ENCODE data around the gene ENAH.
"Not testable (repeated sequence)": the region's sequence is repeated elsewhere in the genome, so short reads cannot be mapped to it uniquely, and the experiment has no call there.

ENAH gene

GRCh38 chr1:225699336-225699735 is 46.4 kb upstream of the ENAH start:
- TF ChIP-seq EZH2phosphoT487 (IDR thresholded peaks at IDR 0.05; ENCODE audit: low read length) (no peak), EZH2 (optimal IDR thresholded peaks at IDR 0.05; ENCODE audit: low read depth, low read length) (no peak), CTCF (IDR thresholded peaks at IDR 0.05; ENCODE audit: low read length) (no peak)
- no peaks in the 10 kb centered on the region for H4K20me1 ChIP-seq (ENCODE audit: insufficient read depth, low read length)
- H3K9ac ChIP-seq (ENCODE audit: low read length) = no peak overlapping the region
- H3K27me3 ChIP-seq (replicated peaks; ENCODE audit: insufficient read depth, low read length) = no peaks in the 10 kb centered on the region
- H3F3A ChIP-seq (ENCODE audit: insufficient read depth, low read length) = no peaks in the 10 kb centered on the region
- H3K9me2 ChIP-seq (replicated peaks; ENCODE audit: insufficient read depth, low read length) = no peaks in the 10 kb centered on the region
- H3K4me1 ChIP-seq (ENCODE audit: low read length) = no peaks in the 10 kb centered on the region
- H3K27ac ChIP-seq (ENCODE audit: low read length) = no peak overlapping the region
- H3K36me3 ChIP-seq (replicated peaks; ENCODE audit: insufficient read depth, low read length) = no peaks in the 10 kb centered on the region
- no peak for DNase-seq
- no peaks in the 10 kb centered on the region for H3K79me2 ChIP-seq (ENCODE audit: low read length)
- no peak overlapping the region for H3K4me3 ChIP-seq (ENCODE audit: low read length)
- no peak overlapping the region for H2AFZ ChIP-seq (ENCODE audit: low read length)
- no peak overlapping the region for H3K4me2 ChIP-seq (ENCODE audit: low read depth, low read length)
- H3K9me3 ChIP-seq (replicated peaks; ENCODE audit: insufficient read depth, low read length) = no peaks in the 10 kb centered on the region

GRCh38 chr1:225698194-225698593 is 45.3 kb upstream of the ENAH start:
- H4K20me1 ChIP-seq (ENCODE audit: insufficient read depth, low read length); H3K4me2 ChIP-seq (ENCODE audit: low read depth, low read length); H3K9ac ChIP-seq (ENCODE audit: low read length); H3K9me2 ChIP-seq (replicated peaks; ENCODE audit: insufficient read depth, low read length); H3F3A ChIP-seq (ENCODE audit: insufficient read depth, low read length); H3K4me1 ChIP-seq (ENCODE audit: low read length); H2AFZ ChIP-seq (ENCODE audit: low read length); H3K36me3 ChIP-seq (replicated peaks; ENCODE audit: insufficient read depth, low read length); H3K27me3 ChIP-seq (replicated peaks; ENCODE audit: insufficient read depth, low read length); H3K27ac ChIP-seq (ENCODE audit: low read length); DNase-seq; H3K9me3 ChIP-seq (replicated peaks; ENCODE audit: insufficient read depth, low read length); H3K79me2 ChIP-seq (ENCODE audit: low read length); H3K4me3 ChIP-seq (ENCODE audit: low read length): not testable (repeated sequence)

- Histone ChIP-seq H3K9ac (ENCODE audit: low read length) (no peak overlapping the region), H4K20me1 (ENCODE audit: insufficient read depth, low read length) (no peaks in the 10 kb centered on the region), H3K4me1 (ENCODE audit: low read length) (no peaks in the 10 kb centered on the region), H3F3A (ENCODE audit: insufficient read depth, low read length) (no peaks in the 10 kb centered on the region), H3K27me3 (replicated peaks; ENCODE audit: insufficient read depth, low read length) (no peaks in the 10 kb centered on the region), H3K4me2 (ENCODE audit: low read depth, low read length) (no peak overlapping the region), H3K9me3 (replicated peaks; ENCODE audit: insufficient read depth, low read length) (no peaks in the 10 kb centered on the region), H3K36me3 (replicated peaks; ENCODE audit: insufficient read depth, low read length) (no peaks in the 10 kb centered on the region), H2AFZ (ENCODE audit: low read length) (no peak overlapping the region), H3K9me2 (replicated peaks; ENCODE audit: insufficient read depth, low read length) (no peaks in the 10 kb centered on the region), H3K79me2 (ENCODE audit: low read length) (no peaks in the 10 kb centered on the region), H3K4me3 (ENCODE audit: low read length) (no peak overlapping the region), H3K27ac (ENCODE audit: low read length) (no peak overlapping the region)
- DNase-seq = no peak
- TF ChIP-seq EZH2 (optimal IDR thresholded peaks at IDR 0.05; ENCODE audit: low read depth, low read length) (no peak), EZH2phosphoT487 (IDR thresholded peaks at IDR 0.05; ENCODE audit: low read length) (no peak), CTCF (IDR thresholded peaks at IDR 0.05; ENCODE audit: low read length) (no peak)
Measured at GRCh38 chr1:225697428-225697827, 44.5 kb upstream of the ENAH start.

GRCh38 chr1:225695578-225696337 is 42.8 kb upstream of the ENAH start:
- H4K20me1 ChIP-seq (ENCODE audit: insufficient read depth, low read length) = no peaks in the 10 kb centered on the region
- H3K36me3 ChIP-seq (replicated peaks; ENCODE audit: insufficient read depth, low read length) = no peaks in the 10 kb centered on the region
- H3K79me2 ChIP-seq (ENCODE audit: low read length) = no peaks in the 10 kb centered on the region
- no peaks in the 10 kb centered on the region for H3K9me2 ChIP-seq (replicated peaks; ENCODE audit: insufficient read depth, low read length)
- no peaks in the 10 kb centered on the region for H3F3A ChIP-seq (ENCODE audit: insufficient read depth, low read length)
- no peak for DNase-seq
- H3K4me1 ChIP-seq (ENCODE audit: low read length) = no peaks in the 10 kb centered on the region
- H3K4me3 ChIP-seq (ENCODE audit: low read length) = no peak overlapping the region
- no peak overlapping the region for H2AFZ ChIP-seq (ENCODE audit: low read length)
- no peak overlapping the region for H3K27ac ChIP-seq (ENCODE audit: low read length)
- H3K9me3 ChIP-seq (replicated peaks; ENCODE audit: insufficient read depth, low read length) = no peaks in the 10 kb centered on the region
- no peak for TF ChIP-seq CTCF (IDR thresholded peaks at IDR 0.05; ENCODE audit: low read length)
- no peak for TF ChIP-seq EZH2phosphoT487 (IDR thresholded peaks at IDR 0.05; ENCODE audit: low read length)
- H3K9ac ChIP-seq (ENCODE audit: low read length) = no peak overlapping the region
- no peaks in the 10 kb centered on the region for H3K27me3 ChIP-seq (replicated peaks; ENCODE audit: insufficient read depth, low read length)
- H3K4me2 ChIP-seq (ENCODE audit: low read depth, low read length) = no peak overlapping the region
